Stomach (tissue), 4 donors: Measurements from ENCODE around the gene LRRC37A3.

Experiments
- CTCF ChIP-seq, 7 experiments: fragments of 450-650 bp in 4 of 7; fragments of 200-600 bp in 3 of 7; sonication (generic) in 3 of 7; IDR thresholded peaks; one replicate each; pipeline ENCODE4 v1.5.1; 2016 to 2019; ENCODE audit warnings: antibody characterized with exemption in 7 of 7, control low read depth in 2 of 7, mild to moderate bottlenecking in 1 of 7
- EP300 ChIP-seq: sonication (generic); formaldehyde crosslinking; IDR thresholded peaks from one replicate; pipeline ENCODE4 v1.6.1; 2017; ENCODE audit warnings: antibody characterized with exemption
- POLR2A ChIP-seq, 4 donors: fragments of 450-650 bp; IDR thresholded peaks; one replicate each; pipeline ENCODE4 v1.6.1; 2016; ENCODE audit warnings: antibody characterized with exemption in 4 of 4, control low read depth in 2 of 4, mild to moderate bottlenecking in 1 of 4, moderate library complexity in 1 of 4

- no peak for TF ChIP-seq CTCF (IDR thresholded peaks at IDR 0.05)
- TF ChIP-seq POLR2A (IDR thresholded peaks at IDR 0.05): no peak
- no peak for TF ChIP-seq EP300
Measured at GRCh38 chr17:64950871-64951270, 31.6 kb upstream of the LRRC37A3 start.
